RPMI7951 (cell line): ENCODE data around the gene PPT2. TPM values are rescaled to one million over a fixed set of nuclear protein-coding genes. Genes with fewer than 3 reads are reported as not detected.

Experiments
- DNase-seq: peaks from one replicate; pipeline ENCODE4 v3.0.0-alpha.2; 2012; ENCODE audit warnings: low read depth
- total RNA-seq: library from RNA; depleted of rRNA; stranded (reverse); fragments of >200 nt; shearing (Covaris generic); gene quantifications from 2 replicates; pipeline ENCODE4 v1.2.3, GENCODE V29; 2014

Gene PPT2
- total RNA-seq, 1 experiment from 2014 or later = 25.1 TPM

DNA sequence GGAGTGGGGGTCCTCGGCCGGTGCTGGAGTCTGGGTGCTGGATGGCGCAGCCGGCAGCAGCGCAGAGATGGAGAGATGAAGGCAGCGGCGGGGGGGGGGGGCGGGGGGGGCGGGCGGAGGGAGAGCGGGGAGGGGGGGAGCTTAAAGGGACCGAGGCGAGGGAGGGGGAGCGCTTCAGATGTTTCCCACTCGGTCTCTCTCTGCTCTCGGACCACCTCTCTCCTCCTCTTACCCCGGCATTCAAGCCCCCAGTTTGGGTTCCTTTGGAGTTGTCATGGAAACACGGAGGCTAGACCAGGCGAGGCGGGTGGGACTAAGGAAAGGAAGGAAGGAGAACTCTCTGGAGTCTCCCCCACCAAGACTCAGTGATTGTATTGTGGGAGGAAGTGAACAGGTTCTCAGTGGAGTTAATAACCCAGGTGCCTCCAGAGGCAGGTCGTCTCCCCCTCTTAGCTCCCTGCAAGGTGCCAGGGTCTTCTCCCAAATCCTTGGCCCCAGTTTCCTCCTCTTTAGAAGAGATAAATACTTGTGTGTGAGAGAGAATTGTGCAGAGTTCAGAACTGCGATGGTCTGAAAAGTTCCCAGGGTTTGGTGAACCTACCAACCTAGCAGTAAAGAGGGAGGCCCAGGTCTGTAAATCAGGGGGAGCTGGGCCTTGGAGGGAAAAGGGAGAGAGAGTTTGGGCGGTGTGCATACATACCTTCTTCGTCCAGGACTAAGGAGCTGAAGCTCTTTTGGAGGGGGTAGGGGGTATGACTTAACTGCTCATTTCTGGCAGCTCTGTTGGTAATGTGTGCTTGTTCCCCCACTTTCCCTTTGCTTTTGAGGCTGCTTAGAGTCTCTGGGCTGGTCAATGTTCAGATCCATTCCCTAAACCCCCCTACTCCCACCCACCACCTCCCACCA lies 1.8 kb upstream of the PPT2 start, which contains the start of gene PRRT1:
TSS of gene PRRT1 (minus strand) at position 77 of the 906 bp plus-strand sequence. CDS start 112 bp downstream, outside the sequence.
- no peak for DNase-seq

DNA sequence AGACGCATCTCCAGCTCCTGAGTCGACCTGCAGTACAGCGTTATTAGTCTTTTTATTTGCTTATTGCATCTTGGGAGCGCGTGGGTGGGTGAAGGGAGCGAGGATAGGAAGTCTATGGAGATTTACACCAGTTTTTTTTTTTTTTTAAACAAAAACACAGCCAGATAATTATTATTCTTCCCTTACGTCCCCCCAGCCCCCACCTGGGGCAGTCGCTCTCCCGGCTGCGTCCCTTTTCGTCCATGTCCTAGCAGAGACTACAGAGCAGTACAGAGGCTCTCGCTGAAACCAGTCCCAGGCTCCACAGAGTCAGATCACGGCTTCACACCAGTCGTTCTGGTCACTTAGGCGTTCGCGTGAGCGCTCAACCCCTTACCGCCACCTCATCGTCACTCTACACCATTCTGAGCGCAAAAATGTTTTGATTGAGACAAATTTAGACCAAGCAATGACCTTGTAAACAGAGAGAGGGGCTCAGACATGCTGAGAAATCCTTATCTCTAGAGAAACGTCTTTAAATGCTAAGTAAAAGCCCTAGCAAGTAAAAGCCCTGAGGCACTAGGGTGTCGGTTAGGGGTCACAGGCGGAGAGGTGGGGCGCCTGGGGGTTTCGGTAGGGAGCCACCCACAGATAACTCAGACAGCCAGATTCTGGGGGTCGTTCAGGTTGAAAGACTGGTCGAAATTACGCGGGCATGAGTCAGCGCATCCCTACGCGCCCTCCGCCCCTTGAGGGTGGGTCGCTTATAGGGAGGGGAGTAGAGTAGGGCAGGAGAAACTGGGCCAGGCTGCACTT lies 975 bp upstream of the PPT2 start:
- DNase-seq = peak; percentile 57

DNA sequence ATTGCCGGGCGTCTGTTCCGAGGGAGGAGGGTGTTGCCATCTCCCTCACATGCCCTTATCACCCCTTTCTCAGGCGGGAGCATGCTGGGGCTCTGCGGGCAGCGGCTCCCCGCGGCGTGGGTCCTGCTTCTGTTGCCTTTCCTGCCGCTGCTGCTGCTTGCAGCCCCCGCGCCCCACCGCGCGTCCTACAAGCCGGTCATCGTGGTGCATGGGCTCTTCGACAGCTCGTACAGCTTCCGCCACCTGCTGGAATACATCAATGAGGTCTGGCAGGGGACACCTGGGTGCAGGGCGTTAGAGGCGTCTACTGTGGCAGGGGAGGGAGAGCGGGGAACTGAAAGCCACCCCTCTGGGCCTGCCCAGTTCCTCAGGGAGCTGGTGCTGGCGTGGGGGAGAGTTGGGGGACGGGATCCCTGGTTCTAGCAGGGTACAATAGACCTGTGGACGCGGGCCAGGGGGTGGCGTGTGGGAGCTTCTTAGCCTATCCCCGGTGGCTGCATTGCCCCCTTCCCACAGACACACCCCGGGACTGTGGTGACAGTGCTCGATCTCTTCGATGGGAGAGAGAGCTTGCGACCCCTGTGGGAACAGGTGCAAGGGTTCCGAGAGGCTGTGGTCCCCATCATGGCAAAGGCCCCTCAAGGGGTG lies 697 bp downstream of the PPT2 start:
- peak; percentile 58 for DNase-seq

DNA sequence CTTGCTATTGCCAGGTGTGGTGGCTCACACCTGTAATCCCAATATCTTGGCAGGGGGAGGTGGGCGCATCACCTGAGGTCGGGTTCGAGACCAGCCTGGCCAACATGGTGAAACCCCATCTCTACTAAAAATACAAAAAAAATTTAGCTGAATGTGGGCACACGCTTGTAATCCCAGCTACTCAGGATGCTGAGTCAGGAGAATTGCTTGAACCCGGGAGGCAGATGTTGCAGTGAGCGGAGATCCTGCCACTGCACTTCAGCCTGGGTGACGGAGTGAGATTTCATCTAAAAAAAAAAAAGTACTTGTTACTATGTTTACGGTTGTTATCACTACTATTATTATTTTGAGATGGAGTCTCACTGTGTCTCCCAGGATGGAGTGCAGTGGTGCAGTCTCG lies 3.0 kb downstream of the PPT2 start:
- DNase-seq = no peak

DNA sequence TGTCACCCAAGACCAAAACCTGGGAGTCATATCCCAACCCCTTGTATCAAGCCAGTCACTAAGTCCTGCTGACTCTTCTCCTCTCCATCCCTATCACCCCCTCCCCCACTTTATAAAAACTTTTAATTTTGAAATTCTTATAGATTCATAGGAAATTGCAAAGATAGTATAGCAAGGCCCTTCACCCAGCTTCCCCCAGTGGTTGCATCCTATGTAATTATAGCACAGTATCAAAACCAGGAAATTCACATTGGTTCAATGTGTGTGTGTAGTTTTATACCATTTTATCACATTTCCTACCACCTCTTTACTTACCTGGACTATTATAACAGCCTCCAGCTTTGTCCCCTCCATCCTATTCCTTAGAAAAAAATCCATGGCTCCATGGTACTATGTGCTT lies 4.1 kb downstream of the PPT2 start:
- no peak for DNase-seq

DNA sequence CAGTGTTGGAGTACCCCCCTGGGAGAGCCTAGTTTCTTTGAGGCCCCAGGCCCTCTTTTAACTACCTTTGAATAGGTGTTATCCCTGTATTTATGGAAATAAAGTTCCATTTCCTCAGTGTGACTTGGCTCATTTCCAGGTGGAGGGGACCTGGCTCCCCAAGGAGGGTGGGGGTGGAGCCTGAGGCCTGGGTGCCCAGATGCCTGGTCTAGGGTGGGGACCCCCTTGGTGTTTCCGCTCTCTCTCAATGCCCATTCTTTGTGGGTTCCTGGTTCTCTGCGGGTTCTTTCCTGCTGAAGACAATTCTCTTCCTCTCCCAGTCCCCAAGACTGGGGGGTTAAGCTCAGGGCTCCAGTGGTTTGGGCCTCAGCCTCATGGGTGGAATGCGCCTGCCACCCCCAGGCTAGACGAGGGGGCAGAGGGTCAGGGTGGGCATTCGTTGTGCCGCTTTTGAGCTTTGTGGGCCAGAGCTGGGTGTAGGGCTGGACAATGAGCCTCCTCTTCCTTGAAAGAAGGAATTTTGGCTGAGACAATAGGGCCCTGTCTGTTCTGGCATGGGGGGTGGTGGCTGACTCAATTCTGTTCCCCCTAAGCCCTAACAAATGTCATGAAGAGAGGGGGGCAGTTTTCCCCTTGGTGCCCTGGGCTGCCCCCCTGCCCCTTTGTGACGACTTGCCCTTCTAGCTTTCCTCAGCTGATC lies 9.8 kb downstream of the PPT2 start:
- DNase-seq = peak; percentile 53

DNA sequence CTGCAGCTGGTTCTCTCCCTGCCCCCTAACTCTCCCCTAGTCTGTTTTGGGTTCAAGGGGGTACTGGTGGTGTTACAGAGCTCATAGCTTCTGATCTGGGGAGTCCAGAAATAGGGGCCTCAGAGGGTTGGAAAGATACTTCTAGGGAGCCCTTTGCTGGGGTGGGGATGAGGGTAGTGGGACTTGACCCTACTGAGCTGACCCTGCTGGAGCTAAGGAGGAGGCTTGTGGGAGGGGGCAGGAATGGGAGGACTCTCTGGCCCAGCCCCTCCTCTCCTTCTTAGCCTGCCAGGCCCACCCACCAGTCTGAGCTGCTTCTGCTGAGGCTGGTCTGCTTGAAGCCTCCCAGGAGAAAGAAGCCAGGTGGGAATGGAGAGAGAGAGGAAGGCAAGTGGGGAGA lies 10.4 kb downstream of the PPT2 start, which contains the start of gene EGFL8:
TSS of gene EGFL8 (plus strand) at position 301 of the 400 bp plus-strand sequence. CDS start 1,571 bp downstream, outside the sequence.
- no peak for DNase-seq

DNA sequence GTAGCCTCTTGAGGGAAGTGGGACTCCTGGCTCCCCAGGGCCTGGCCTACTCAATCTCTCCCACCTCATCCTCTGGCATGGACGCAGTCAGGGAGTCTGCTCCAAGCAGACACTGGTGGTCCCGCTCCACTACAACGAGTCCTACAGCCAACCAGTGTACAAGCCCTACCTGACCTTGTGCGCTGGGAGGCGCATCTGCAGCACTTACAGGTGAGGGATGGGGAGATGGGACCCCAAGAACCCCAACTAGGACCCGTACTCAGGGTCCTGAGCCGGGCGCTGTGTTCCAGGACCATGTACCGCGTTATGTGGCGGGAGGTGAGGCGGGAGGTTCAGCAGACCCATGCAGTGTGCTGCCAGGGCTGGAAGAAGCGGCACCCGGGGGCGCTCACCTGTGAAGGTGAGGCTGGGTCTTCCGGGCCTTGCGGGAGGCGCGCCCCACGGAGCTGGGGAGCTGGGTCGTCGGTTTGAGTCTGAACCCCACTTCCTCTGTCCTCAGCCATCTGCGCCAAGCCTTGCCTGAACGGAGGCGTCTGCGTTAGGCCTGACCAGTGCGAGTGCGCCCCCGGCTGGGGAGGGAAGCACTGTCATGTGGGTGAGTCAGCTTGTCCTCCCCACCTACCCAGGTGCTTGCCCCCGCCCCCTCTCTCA lies 12.6 kb downstream of the PPT2 start:
- no peak for DNase-seq

DNA sequence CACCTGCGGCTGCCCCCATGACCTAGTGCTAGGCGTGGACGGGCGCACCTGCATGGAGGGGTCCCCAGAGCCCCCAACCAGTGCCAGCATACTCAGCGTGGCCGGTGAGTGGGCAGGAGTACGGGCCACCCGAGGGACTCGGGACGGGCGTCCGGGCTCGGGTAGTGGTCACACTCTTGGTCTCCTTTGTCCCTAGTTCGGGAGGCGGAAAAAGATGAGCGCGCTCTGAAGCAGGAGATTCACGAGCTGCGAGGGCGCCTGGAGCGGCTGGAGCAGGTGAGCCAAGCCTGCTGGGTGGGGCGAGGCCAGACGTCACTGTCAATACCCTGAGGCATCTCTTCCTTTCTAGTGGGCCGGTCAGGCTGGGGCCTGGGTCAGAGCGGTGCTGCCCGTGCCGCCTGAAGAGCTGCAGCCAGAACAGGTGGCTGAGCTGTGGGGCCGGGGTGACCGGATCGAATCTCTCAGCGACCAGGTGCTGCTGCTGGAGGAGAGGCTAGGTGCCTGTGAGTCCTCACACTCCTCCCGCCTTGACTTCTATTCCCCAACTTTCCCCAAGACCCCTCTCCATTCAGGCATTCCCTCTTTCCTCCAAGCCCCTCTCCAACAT lies 13.3 kb downstream of the PPT2 start:
- DNase-seq = no peak

DNA sequence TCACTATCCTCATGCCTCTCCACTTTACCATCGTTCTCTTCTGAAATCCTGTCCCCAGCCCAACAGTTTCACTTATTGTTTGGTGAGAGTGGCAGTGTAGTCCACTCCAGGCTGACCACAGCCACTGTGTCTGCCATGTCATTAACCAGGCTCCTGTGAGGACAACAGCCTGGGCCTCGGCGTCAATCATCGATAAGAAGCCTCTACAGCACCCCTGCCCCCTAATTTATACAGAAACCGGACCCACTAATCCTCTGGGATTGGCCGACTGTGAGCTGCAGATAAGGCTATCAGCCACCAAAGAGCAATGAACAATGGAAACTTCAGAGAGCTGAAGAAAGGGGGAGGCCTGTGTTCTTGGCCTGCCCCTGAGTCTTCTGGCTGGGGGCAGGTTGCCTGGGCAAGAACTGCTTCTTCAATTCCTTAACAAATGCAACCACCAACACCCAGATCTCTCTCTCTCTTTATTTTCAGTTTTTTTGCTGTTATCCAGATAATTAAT lies 13.9 kb downstream of the PPT2 start:
- no peak for DNase-seq

DNA sequence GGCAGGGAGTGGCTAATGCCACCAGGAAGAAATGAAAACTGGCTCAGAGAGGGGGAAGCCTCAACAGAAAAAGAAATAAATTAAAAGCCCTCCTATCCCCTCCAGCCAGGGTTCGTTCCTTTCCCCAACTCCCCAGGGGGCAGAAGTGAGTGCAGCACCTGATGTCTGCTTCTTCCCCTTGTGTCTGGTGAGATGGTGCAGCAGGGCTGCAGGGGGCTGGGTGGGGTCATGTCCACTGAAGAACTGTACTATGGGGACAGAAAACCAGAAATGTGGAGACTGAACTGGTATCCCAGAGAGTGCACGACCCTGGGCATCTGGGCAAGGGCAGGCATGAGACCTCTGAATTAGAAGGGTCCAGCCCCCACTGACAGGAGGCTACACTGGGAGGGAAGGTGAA lies 14.4 kb downstream of the PPT2 start:
- no peak for DNase-seq

DNA sequence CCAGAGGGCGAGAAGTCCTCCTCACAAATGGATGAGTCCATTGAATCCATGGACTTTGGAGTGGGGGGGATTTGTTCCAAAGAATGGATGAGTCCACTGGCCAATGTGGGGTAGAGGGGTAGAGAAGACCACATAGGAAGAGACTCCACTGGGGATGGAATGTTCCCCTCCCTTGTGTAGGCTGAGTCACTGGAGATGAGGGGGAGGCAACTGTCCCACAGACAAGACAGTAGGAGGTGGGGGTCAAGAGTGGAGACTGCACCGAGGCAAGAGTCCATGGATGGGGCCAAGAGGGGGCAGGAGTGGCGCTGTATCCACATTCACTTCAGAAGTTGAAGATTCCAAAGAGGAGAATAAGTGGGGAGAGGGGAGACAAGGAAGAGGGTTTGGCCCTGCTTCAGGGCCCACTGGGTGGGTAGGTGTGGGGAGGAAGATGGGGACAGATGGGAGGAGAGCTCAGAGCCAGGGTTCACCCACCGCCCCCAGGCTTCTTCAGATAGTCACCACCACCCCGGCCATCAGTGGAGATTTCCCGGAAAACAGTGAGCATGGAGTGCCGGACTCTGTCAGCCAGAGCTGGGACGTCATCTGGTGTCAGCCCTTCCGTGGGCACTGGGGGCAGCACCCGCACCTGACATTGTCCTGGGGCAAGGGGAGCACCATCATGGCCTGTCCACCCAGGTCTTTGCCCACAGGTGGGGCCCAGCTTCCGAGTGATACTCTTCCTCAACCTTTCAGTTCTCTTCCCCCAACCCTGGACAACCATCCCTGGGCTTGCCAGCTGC lies 15.1 kb downstream of the PPT2 start:
- peak; percentile 26 for DNase-seq

DNA sequence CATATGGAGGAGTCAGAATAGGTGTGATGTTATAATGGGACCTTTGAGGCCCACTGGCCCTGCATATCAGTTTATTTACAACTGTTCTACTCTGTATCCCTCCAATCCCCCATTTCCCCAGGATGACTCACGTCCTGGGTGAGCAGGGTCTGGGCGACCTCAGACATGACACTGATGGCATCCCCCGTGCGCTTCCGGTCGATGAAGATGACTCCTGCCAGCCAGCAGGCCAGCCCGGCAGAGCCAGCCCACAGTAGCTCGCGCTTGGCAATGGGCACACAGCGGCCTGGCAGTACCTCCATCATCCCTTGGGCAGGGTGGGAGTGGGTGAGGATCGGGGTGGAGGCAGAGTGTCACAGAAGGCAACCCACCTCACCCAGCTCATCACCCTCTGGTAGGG lies 16.4 kb downstream of the PPT2 start:
- peak; percentile 33 for DNase-seq

DNA sequence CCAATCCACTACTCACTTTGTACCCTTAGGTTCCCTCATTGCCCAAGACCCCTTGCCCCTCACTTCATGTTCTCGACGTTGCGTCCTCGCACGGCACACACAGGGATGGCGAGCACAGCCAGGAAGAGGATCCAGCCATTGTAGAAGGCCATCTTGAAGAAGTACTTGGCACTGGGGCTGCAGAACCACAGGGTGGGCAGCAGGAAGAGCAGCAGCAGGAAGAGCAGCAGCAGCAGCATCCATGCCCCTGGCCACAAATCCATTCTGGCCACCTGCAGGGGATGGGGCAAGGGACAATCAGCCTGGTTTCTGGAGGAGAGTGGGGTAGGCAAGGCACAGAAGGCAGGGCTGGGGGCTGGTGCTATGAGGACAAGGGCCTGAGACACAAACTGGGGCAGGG lies 17.3 kb downstream of the PPT2 start:
- no peak for DNase-seq

DNA sequence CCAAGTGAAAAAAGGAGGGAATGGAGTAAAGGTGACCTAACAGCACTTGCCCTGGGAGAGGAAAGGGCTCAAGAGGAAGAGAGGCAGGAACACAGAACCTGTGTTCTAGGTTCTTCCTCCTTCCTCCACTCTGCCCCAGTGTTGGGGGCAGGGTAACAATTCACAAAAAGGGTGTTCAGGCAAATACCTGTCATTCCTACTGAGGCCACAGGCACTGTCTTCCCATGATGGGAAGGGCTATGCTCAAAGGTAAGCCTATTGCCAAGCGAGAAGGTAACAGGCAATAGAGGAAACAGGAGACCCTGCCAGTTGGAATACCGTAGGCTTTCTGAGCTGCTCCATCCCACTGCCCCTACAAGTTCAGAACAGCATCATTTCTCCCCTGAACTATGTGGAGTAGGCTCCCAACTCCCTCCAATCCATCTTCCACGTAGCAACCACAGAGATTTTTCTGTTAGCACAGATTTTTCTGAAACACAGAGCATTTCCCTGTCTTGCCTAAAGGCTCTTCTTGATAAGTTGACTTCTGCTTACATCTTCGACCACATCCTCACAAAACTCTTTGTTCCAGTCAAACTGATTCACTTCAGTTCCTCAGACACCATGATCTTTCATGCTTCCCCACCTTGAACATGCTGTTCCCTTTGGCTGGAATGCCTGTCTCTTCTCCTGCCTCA lies 19.2 kb downstream of the PPT2 start:
- DNase-seq = no peak

DNA sequence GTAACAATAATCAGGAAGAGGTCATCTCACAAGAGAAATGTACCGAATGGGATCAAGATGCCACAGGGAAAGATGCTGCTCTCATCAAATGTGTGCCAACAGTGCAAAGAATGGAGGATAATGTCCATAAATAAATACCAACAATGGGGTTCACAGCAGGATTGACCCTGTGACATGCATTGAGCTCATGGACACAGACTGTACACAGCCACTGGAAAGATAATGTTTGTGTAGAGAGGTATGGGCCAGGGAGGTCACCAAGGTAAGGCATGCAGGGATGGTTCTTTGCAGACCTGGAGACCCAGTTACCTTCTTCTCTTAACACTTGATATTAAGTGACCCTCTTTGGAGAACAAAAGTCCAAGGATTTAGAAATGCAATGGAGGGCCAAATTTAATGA lies 20.5 kb downstream of the PPT2 start:
- no peak for DNase-seq

DNA sequence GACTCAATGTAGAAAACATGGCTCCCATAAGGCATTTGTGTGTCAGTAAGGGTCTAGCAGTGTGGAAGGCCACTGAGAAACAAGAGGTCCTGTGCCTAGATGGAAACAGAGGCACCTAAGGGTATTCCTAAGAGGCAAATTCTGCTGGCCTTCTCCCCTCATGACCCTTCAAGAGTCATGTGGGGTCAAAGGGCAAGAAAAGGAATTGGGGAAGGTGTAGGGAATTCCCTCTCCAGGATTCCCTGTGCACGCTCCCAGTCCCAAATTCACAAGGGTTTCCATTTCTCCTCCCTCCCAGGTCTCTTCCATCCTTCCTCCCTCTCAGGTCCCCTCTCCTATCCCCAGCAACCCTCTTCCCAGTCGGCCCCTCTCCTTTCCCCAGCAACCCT lies 21.4 kb downstream of the PPT2 start:
- no peak for DNase-seq

DNA sequence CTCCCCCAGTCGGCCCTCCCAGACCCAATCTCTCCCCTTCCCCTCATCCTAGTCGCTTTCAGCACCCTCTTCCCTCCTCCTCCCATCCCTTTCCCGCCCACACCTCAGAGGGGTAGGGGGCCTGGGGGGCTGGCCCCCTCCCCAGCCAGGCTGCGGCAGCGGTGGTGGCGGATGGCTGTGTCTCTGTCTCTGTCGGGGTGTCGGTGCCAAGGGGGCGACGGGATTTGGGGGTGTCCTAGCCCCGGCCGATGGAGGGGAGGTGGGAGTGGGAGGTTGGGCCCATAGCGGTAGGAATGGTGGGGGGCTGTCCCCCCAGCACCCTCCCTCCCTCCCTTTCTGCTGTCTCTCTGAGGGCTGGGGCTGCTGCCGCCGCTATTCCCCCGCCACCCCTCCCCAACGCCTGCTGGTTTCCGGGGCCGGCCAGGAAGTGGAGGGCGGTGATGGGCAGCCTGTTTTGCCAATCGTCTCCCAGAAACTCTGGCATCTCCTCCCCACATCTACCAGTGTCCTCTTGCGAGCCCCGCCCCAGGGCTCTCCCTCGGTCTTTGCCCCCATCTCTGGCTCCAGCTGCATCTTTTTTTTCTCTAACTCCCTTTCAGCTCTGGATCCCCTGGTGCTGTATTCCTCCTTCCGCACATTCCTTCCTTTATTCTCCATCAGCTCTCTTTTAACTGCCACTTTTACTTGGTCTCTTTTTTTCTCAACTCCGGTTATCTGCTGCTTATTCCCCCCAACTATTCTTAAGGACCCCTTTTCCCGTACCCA lies 22.0 kb downstream of the PPT2 start, which contains the start of gene AGPAT1:
TSS of gene AGPAT1 (minus strand) at position 374 of the 765 bp plus-strand sequence. CDS start 4,588 bp downstream, outside the sequence.
- peak; percentile 98 for DNase-seq
